ENCODE measurements around the gene SLIT1.

Gene SLIT1

GRCh38 chr10:96968682-96969423 lies 216.9 kb downstream of the SLIT1 start:
- no peak for DNase-seq (ENCODE audit: low spot score)

- no peak for DNase-seq (ENCODE audit: low spot score)
These were observed 217.9 kb downstream of the SLIT1 start for GRCh38 chr10:96967847-96968246.

GRCh38 chr10:96964131-96964530 lies 221.6 kb downstream of the SLIT1 start:
- DNase-seq (ENCODE audit: low spot score), result no peak

- no peak for DNase-seq (ENCODE audit: low spot score)
These were observed 224.9 kb downstream of the SLIT1 start for GRCh38 chr10:96960872-96961271.

GRCh38 chr10:96959733-96960132 lies 226.0 kb downstream of the SLIT1 start:
- DNase-seq (ENCODE audit: low spot score), result no peak

GRCh38 chr10:96958071-96958470 lies 227.7 kb downstream of the SLIT1 start:
- DNase-seq (ENCODE audit: low spot score), result no peak

GRCh38 chr10:96955794-96956193 lies 230.0 kb downstream of the SLIT1 start:
- no peak for DNase-seq (ENCODE audit: low spot score)

GRCh38 chr10:96951954-96952353 lies 233.8 kb downstream of the SLIT1 start:
- no peak for DNase-seq (ENCODE audit: low spot score)

GRCh38 chr10:96949039-96949683 lies 236.6 kb downstream of the SLIT1 start:
- no peak for DNase-seq (ENCODE audit: low spot score)
